TTC549 (cell line): ENCODE results near the gene STAU1.
"Not testable (repeated sequence)": the region's sequence is repeated elsewhere in the genome, so short reads cannot be mapped to it uniquely, and the experiment has no call there.

Source experiments
- FAIRE-seq: peaks from 2 replicates; lab custom pipeline; 2012; peaks lifted over from hg19 to GRCh38; lab: Jason Lieb, UNC

STAU1 gene, protein sequence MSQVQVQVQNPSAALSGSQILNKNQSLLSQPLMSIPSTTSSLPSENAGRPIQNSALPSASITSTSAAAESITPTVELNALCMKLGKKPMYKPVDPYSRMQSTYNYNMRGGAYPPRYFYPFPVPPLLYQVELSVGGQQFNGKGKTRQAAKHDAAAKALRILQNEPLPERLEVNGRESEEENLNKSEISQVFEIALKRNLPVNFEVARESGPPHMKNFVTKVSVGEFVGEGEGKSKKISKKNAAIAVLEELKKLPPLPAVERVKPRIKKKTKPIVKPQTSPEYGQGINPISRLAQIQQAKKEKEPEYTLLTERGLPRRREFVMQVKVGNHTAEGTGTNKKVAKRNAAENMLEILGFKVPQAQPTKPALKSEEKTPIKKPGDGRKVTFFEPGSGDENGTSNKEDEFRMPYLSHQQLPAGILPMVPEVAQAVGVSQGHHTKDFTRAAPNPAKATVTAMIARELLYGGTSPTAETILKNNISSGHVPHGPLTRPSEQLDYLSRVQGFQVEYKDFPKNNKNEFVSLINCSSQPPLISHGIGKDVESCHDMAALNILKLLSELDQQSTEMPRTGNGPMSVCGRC

DNA sequence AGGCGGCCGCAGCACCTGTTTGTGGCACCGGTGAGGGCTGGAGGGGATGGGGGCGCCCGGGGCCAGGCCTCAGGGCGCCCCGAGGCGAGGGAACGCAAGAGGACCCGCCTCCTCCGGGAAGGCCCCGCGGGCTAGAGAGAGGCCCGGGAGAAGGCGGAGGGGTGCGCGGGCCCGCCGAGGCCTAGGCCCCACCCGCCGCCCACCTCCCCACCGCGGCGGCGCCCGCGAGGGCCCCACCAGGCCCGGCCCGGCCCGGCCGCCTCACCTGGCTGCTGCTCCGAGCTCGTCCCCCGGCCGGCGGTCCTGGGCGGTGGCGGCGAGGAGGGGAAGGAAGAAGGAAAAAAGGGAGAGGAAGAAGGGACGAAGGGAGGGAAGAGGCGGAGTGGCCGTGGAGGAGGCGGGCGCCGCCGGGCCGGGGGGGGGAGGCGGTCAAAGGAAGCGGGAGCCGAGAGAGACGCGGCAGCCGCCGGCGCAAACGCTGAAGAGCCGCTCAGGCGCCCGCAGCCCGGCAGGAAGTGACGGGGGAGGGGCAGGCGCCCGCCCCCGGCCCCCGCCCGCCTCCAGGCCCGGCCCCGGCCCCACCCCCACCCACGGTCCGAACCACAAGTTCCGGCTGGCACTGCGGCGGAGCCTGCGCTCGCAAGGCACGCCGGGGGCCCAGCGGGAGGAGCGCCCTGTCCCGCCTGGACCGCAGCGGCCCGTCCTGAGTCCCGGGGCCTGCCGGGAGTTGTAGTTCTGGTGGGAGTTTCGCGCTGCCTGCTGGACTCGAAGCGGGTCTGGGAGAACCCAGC, at the start of gene STAU1:
STAU1 (minus strand) TSS at position 484 of the 791 bp plus-strand sequence. CDS start 22,133 bp downstream, outside the sequence.
- no peak for FAIRE-seq

GRCh38 chr20:49237531-49237930, 49.4 kb upstream of the STAU1 start:
- no peak for FAIRE-seq

DNA sequence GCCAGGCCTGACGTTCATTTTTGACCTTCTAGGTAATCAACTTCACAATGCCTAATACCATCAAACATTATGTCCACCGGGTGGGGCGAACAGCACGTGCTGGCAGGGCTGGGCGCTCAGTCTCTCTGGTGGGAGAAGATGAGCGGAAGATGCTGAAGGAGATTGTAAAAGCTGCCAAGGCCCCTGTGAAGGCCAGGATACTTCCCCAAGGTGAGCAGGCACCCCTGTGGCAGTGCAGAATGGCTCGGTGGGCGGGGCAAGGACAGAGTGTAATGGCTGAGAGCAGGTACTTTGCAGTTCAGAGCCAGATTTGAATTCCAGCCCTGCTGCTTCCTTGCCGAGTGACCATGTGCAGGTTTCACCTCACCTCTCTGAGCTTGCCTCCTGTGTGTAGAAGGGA, 48.2 kb upstream of the STAU1 start:
- no peak for FAIRE-seq

DNA sequence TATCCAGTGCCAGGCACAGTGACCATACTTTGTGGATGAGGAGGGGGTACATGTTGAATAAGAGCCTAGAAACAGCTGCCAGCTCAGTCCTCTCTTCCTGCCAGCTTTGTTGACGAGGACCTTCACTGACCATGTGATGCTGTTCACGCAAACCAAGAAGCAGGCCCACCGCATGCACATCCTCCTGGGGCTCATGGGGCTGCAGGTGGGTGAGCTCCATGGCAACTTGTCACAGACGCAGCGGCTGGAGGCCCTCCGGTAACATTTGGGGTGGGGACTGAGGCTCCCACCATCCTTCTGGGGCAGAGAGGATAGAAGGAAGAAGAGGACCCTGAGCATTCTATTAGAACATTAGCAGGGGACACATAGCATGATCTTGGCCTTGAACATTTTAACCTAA, 46.7 kb upstream of the STAU1 start:
- no peak for FAIRE-seq

DNA sequence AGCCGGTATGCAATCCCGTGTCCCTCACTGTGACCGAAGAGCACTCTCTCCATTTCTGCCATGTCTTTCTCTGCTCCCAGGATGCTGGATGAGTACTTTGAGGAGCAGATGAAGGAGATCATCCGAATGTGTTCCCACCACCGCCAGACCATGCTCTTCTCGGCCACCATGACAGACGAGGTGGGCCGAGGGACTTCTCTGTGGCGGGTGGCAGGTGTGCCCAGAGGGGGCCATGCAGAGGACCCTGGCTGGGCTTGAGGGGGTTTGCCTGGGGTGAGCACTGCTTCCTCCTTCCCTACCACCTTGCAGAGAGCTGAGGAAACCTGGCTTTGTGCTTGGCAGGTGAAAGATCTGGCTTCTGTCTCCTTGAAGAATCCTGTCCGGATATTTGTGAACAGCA, 45.1 kb upstream of the STAU1 start:
- no peak for FAIRE-seq

DNA sequence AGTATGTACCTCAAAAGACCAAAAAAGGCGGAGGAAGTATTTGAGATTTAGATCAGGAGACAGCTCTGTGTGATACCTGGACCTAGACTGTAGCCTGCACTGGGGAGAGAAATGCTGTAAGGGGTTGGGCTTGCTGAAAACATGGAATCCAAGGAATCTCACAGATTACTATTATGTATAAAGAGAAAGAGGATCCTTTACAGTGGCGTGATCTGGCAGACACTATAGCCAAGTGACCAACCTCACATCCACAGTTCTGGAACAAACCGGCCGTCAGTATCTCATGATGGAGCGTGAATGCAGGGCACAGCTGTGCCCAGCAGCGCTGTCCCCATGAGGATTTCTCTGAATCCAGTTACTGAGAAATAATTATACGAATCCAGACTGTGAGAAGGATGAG, 43.3 kb upstream of the STAU1 start:
- no peak for FAIRE-seq

- no peak for FAIRE-seq
Observed at GRCh38 chr20:49230561-49231133, 42.5 kb upstream of the STAU1 start.

DNA sequence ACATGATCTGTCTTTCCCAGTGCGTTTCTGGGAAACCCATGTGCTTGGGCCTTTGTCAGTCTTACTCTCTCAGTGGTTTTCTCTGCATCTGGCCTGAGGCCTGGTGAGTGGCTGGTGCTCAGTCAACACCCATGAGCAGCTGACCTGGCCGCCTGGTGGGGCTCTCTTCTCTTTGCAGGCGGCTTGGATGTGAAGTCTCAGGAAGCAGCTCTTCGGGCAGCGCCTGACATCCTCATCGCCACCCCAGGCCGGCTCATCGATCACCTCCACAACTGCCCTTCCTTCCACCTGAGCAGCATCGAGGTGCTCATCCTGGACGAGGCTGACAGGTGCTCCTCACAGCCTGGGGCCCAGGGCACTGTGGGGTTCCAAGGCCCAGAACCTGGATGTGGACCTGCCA, 41.9 kb upstream of the STAU1 start:
- FAIRE-seq = no peak

DNA sequence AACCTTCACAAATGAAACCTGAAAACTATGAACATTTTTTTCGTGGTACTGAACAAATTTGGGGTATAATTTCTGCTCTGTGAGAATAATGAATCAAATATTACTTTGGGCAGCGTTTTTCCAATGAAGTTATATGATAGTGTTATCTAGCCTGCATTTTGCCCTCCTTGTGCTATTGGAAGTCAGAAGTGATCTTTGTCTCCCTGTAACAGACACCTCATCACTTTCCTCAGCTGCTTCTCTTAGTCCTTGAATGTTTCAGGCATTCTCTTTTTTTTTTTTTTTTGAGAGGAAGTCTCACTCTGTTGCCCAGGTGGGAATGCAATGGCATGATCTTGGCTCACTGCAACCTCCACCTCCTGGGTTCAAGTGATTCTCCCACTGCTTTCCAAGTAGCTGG, 41.2 kb upstream of the STAU1 start:
- FAIRE-seq = no peak

- no peak for FAIRE-seq
Observed at GRCh38 chr20:49228676-49229075, 40.5 kb upstream of the STAU1 start.

DNA sequence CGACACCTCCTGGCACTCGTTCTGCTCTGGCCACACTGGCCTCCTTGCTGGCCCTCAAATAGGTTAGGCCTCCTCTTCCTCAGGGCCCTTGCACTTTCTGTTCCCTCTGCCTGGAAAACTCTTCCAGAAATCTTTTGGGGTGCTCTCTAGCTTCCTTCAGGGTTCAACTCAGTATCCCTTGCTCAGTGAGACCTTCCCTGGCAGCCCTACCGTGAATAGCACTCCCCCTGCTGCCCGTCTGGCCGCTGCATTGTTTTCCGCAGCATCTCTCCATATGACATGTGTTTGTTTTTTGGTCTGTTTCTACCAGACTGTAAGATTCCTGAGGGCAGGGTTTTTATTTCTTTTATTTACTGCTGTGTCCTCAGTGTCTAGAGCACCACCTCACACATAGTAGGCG, 37.8 kb upstream of the STAU1 start:
- no peak for FAIRE-seq

DNA sequence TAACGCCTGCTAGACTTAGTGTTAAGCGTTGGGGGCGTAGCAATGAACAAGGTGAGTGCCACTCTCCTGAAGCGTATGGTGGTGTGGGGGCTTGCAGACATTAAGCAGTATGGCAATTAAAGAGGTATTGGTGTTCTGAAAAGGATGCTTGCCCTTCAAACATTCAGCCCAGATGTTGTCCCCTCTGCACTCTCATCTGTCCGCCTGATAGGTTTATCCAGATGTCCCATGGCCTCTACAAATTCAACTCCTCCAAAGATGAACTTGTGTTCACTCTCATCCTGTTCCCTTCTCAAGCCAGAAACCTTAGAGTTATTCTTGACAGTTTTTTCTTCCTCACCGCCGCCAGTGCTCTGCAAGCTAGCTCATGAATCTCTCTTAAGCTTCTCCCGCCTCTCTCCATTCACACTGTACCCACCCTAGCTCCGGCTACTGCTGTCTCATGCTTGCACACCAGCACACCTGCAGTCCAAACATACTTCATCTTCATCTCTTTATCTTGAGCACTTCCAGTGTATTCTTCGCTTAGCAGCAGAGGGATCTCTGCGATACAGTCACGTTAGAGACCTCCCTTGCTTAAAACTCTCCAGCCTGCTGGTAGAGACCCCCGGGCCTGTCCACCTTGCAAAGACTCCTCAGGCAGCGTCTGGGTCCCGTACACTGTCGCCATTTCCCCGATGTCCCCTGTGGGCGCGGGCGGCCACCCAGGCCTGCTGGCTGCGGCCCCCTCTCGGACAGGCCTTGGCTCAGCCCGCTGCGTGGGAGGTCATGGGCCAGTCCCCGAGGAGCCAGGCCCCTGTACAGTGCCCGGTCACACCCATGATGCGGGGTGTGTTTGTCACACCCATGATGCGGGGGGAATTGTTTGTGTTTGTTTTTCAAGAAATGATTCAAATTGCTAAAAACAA, 32.0 kb upstream of the STAU1 start:
- FAIRE-seq = no peak

- peak; percentile 94 for FAIRE-seq
Observed at GRCh38 chr20:49219091-49219923, 31.2 kb upstream of the STAU1 start, which contains the start of gene DDX27. DDX27 (plus strand) TSS chr20:49219416; CDS start chr20:49219449, 33 bp downstream.

DNA sequence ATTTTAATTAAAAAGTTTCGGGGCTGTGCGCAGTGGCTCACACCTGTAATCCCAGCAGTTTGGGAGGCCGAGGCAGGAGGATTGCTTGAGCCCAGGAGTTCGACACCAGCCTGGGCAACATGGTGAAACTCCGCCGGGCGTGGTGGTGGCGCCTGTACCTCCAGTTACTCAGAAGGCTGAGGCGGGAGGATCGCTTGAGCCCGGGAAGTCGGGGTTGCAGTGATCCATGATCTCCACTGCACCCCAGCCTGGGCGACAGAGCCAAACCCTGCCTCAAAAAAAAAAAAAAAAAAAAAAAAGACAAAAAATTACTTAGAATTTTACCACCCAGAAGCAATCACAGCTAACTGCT, 30.6 kb upstream of the STAU1 start:
- not testable (repeated sequence) for FAIRE-seq

GRCh38 chr20:49216991-49217578, 29.0 kb upstream of the STAU1 start:
- FAIRE-seq = peak; percentile 17

- no peak for FAIRE-seq
Observed at GRCh38 chr20:49215232-49215631, 27.1 kb upstream of the STAU1 start.

- FAIRE-seq = no peak
Observed at GRCh38 chr20:49214571-49214970, 26.4 kb upstream of the STAU1 start.

DNA sequence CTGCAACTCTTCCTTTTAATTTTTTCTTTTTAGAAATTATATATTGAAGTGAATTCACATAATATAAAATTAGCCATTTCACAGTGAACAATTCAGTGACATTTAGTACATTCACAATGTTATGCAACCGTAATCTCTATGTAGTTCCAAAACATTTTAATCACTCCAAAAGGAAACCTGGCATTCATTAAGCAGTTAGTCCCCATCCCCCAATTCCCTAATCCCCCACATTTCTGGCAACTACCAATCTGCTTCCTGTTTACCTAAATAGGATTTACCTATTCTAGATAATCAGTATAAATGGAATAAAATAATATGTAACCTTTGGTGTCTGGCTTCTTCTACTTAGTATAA, 22.6 kb upstream of the STAU1 start:
- no peak for FAIRE-seq

DNA sequence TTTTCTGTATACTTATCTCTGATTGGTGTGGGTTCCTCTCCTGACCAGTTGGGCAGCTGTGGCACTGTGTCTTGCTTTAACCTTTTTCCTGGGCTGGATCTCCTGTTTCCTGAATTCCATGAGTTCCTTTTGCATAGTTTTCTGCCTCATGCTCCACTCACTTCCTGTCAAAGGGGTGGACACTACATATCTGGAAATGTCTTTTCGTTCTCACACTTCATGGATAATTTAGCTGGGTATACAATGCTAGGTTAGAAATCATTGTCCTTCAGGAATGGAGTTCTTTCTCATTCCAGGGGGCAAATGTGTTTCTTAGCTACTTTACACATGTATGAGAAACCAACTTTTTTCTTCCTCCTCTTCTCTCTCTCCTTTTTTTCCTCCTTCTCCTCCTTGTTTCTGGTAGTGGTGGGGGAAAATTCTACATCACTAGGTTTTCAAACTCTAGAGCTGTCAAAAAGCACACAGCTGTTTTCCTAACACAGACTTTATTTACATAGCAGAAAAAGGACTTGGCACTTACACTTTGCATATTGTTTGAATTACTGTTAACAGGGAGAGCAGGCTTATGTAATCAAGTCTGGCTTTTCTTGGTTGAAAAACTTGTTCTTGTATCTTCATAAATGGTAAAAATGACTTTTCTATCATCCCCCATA, 22.1 kb upstream of the STAU1 start:
- FAIRE-seq = no peak

- no peak for FAIRE-seq
Observed at GRCh38 chr20:49207076-49207475, 18.9 kb upstream of the STAU1 start.
